Erythroblast (primary cell): ENCODE results near the gene THSD4.

Experiments
- GATA1 ChIP-seq: IDR thresholded peaks from 2 replicates; pipeline ENCODE4 v1.6.1; 2011; ENCODE audit warnings: low read depth, mild to moderate bottlenecking, control low read depth, low read length, moderate library complexity
- POLR2A ChIP-seq: IDR thresholded peaks from 2 replicates; pipeline ENCODE4 v1.6.1; 2011; ENCODE audit warnings: mild to moderate bottlenecking, low read length

DNA sequence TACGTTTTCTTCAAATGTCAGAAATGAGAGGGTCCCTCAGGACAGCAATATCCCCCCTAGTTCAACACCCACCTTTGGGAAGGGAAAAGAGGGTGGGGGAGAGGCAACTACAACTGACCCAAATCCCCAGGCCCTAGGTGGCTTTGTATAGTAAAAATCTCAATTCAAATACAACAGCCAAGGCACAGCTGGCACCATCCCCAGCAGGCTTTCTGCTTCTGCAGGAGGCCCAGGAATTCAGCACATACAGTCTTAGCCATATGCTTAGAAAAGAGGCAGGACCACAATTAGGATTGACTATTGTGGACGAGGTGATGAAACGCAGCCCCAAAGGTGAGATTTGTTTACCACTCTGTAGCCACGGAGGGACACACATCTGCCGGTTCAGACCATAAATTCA is 710.9 kb downstream of the THSD4 start:
- TF ChIP-seq POLR2A, result no peak
- TF ChIP-seq GATA1, result no peak
